GM04503 (cell line): ENCODE measurements around the gene PRELP.

Experiments
- DNase-seq: peaks from one replicate; pipeline ENCODE4 v3.0.0-alpha.2; 2012; ENCODE audit warnings: low read depth

Gene PRELP

GRCh38 chr1:203478231-203478630 lies 2.6 kb downstream of the PRELP start:
- no peak for DNase-seq

DNA sequence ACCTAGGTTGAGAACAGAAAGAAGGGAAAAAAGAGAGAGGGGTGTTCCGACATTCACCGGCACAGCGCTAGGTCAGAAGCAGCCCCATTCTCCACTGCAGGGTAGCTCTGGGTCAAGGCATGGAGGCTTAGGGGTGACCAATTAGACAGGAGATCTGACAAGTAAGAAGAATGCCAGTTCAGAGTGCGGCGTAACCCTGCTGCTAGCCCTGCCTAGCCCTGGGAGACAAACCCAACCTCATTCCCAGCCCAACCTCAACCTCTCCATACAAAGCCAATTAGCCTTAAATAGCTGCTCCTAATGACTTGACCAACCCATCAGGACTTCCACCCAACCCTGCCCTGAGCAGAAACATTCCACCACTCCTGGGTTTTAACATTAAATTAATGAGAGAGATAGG lies 3.4 kb downstream of the PRELP start:
- DNase-seq, result no peak

DNA sequence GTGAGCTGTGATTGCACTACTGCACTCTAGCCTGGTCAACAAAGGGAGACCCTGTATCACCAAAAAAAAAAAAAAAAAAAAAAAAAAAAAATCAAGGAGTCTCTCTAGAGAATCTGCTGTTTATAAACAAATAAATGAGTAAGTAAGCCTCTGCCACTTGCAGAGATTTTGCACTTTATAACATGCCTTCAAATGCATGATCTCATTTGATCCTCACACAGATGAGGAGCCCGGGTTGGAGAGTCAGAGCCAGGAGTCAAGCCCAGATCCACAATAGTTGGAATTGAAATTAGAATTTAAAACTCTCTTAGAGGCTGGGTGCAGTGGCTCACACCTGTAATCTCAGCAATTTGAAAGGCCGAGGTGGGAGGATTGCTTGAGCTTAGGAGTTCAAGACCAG lies 4.0 kb downstream of the PRELP start:
- no peak for DNase-seq

DNA sequence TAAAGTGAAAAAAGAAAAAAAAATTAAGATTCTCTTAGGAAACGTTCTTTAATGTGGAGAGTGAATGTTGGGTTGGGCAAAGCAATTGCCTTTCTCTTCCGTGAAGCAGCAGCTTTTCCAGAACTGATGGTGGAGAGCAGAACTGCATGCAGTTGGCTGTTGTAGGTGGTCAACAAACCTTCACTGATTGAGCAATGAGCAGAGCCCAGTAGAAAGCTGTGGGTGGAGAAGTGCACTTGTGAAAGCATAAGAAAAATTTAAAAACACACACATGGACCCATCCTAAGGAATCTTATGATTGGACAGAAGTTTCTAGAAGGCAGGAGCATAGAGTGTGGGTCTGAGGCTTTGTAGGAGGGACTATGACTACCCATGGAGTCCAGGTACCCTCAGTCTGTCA lies 4.5 kb downstream of the PRELP start:
- DNase-seq, result no peak

- DNase-seq, result peak; percentile 96
Observed at GRCh38 chr1:203480525-203481084, 5.0 kb downstream of the PRELP start.

- DNase-seq, result no peak
Observed at GRCh38 chr1:203481196-203481595, 5.6 kb downstream of the PRELP start.

DNA sequence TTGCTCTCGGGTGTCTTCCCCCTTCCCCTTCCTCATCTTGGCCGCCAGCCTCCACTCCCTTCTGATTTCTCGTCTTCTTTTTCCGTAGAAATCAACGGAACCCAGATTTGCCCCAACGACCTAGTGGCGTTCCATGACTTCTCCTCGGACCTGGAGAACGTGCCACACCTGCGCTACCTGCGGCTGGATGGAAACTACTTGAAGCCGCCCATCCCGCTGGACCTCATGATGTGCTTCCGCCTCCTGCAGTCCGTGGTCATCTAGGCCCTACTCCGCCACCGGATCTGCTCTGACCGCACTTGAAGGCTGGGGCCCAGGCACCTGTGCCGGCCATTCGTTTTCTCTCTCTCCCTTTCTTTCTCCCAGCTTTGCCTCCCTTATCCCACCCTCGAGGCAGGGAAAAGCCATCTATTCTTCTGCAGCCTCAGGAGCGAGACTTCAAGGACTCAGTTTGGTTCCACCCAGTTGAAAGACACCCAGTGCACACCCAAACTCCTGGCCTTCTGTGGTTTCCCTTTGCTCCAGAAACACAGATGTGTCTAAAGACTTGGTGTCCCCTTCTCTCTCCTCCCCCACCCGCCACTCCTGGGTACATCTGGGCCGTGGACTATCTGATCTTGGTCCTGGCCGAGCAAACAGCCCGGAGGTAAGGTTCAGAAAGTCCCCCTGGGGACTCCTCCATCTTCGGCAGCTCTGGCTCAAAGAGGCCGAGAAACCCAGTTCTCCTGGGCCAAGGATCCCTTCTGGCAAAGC lies 11.2 kb downstream of the PRELP start:
- DNase-seq, result no peak

- DNase-seq, result no peak
Observed at GRCh38 chr1:203488539-203488938, 12.9 kb downstream of the PRELP start.

- no peak for DNase-seq
Observed at GRCh38 chr1:203490607-203491006, 15.0 kb downstream of the PRELP start.

- DNase-seq, result no peak
Observed at GRCh38 chr1:203491664-203492063, 16.1 kb downstream of the PRELP start.

GRCh38 chr1:203492082-203492747 lies 16.6 kb downstream of the PRELP start:
- DNase-seq, result no peak

GRCh38 chr1:203492748-203493130 lies 17.1 kb downstream of the PRELP start:
- DNase-seq, result no peak

DNA sequence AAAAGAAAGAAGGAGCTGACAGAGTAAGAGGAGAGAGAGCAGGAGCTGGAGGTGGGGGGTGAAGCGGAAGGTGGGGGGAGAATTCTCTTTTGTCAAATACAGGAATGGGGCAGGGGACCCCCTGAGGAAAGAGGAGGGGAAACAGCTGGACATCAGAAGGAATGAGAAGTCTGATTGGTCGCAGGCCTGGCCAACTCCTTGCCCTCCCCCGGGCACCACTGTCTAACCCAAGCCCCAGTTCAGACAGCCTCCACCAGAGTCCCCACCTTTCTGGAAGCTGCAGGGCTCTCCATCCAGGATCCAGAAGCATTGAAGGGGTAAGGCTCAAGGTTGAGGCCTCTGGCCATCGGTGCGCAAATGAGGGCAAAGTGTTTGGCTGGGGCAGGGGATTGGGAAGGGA lies 18.3 kb downstream of the PRELP start, which contains the start of gene OPTC:
Gene OPTC, plus strand, starts transcription at position 253 of the 400 bp plus-strand sequence. CDS start 1,853 bp downstream, outside the sequence.
- DNase-seq, result no peak

GRCh38 chr1:203495845-203496244 lies 20.2 kb downstream of the PRELP start:
- no peak for DNase-seq

GRCh38 chr1:203497269-203497777 lies 21.7 kb downstream of the PRELP start:
- DNase-seq, result no peak

- DNase-seq, result no peak
Observed at GRCh38 chr1:203499643-203500278, 24.2 kb downstream of the PRELP start.

DNA sequence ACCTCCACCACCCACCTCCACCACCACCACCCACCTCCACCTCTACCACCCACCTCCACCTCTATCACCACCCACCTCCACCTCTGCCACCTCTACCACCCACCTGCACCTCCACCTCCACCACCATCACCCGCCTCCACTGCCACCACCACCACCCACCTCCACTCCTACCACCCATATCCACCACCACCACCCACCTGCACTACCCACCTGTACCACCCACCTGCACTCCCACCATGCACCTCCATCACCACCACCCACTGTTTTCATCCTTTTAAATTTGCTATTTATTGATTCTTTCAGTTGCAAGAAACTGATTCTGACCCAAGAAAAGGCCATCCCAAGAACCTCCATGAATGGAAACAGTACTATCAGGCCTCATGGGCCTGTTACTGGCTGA lies 24.7 kb downstream of the PRELP start:
- no peak for DNase-seq

GRCh38 chr1:203503836-203504235 lies 28.2 kb downstream of the PRELP start:
- DNase-seq, result no peak

DNA sequence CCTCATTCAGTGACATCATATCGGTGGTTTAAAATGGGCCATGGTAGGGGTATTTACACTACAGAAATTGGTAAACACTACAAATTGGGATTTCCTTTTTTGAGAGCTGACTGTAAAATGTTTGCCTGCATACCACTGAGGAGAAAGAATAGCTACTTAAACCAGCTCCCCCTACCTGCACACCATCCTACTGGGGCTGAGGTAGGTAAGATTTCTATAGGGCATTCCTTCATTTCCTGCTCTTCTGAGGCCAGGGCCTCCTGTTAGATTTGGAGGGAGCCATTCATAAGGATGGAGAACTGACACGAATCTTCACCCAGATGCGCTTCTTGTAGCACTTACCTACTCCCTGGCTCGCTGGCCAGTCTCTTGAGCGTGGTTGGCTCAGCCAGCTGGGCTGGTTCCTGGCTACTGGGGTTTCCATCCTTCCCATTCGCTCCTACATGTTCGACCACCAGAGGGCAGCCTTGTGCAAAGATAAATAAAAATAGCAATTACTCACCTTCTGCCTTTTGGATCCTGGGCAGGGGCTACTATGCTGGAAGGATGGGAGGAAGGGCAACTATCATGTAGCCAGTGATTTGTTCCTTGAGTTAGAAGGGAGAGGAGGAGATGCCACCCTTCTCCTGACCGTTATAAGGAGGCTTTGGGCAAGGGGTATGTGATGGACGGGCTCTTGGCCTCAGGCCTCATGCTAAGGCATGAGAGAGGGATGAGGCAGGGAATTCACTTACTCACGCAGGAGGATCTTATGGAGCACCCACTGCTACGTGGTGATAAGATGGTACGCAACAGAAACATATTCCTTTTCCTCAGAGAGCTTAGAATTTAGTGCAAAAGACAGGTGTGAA lies 29.0 kb downstream of the PRELP start:
- DNase-seq, result no peak

DNA sequence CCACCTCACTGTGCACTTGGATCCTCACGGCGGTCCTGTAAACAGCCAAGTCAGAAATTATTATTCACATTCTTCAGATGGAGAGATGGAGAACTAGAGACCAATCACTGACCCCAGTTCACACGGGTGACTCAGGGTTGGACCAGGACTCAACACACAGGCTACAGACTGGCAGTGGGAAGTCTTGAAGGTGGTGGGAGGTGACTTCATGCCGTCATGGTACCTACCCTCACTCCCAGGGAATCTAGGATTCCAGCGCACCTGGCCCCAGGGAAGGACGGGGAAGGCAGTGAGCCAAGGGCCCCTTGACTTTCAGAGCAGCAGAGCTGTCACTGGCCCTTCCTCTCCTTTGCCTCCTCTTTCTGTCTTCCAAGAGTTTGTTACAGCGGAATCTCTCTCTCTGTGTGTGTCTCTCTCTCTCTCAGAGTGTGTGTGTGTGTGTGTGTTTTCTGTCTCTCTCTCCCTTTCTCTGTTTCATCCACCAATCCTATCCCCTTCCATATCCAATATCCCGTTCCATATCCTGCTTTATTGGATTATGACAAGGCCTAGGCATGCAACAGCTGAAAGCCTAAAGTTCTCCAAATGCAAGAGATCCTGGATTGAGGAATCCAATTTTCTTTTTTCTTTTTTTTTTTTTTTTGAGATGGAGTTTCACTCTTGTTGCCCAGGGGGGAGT lies 30.1 kb downstream of the PRELP start:
- DNase-seq, result no peak
